Esophagus muscularis mucosa (tissue), 4 donors: ENCODE measurements around the gene ZEB2.

Source experiments
- CTCF ChIP-seq, 3 experiments: fragments of 200-600 bp in 2 of 3; fragments of 450-650 bp in 1 of 3; sonication (generic) in 2 of 3; IDR thresholded peaks; one replicate each; pipeline ENCODE4 v1.5.1; 2017 to 2019; ENCODE audit warnings: antibody characterized with exemption in 3 of 3, mild to moderate bottlenecking in 2 of 3, moderate library complexity in 1 of 3
- EP300 ChIP-seq: sonication (generic); formaldehyde crosslinking; IDR thresholded peaks from one replicate; pipeline ENCODE4 v1.6.1; 2017; ENCODE audit warnings: antibody characterized with exemption
- POLR2A ChIP-seq: fragments of 450-650 bp; IDR thresholded peaks from one replicate; pipeline ENCODE4 v1.6.1; 2017; ENCODE audit warnings: antibody characterized with exemption, moderate library complexity, mild to moderate bottlenecking, low read depth
- POLR2AphosphoS5 ChIP-seq, 2 donors: sonication (generic); formaldehyde crosslinking; IDR thresholded peaks; one replicate each; pipeline ENCODE4 v1.6.1; 2017; ENCODE audit warnings: antibody characterized with exemption in 2 of 2

DNA sequence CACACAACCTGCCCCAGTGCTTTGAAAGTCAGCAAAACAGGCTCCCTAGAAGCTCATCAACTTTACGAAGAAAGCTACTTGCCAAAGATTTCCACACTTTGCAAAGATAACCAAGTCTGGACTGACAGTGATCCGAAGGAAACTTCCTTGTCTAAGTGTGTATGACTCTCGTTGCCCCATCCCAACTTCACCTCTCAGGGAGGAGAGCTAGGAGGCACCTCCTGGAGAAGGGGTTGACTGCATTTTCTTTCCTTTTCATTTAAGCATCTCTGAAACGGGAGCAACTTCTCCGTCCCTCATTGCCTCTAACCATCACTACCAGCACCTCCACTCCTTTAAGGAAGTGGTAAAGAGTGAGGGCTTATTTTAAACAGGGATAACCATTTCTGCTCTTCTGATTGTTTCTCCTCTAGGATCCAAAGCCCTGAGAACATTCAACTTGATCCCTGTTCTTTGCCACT is 7.0 kb downstream of the ZEB2 start:
- no peak for TF ChIP-seq CTCF (IDR thresholded peaks at IDR 0.05)
- TF ChIP-seq POLR2A = no peak
- no peak for TF ChIP-seq EP300
- TF ChIP-seq POLR2AphosphoS5 (IDR thresholded peaks at IDR 0.05) = peak; percentile 17 to 47
